K562 (cell line): ENCODE measurements around the gene AP3S1. TPM values are rescaled to one million over a fixed set of nuclear protein-coding genes. Genes with fewer than 3 reads are reported as not detected.

Source experiments
- ATAC-seq: fragments of 200-7000 bp; cut with Tn5 transposase; 3 replicates; pipeline ENCODE4 v1.9.1; 2020; ENCODE audit warnings: moderate library complexity
- BruUV-seq: library from RNA; stranded (reverse); fragments of 400-500 nt; replicated peaks from 2 replicates; lab custom pipeline; 2021; lab: Mats Ljungman, UMichigan
- CTCF ChIA-PET: fragments of 300-600 bp; formaldehyde crosslinking; extraction: SDS; loops from one replicate; lab custom pipeline; 2021; ENCODE audit warnings: low intra/inter-chr PET ratio; lab: Yijun Ruan, JAX
- POLR2A ChIA-PET: fragments of 300-600, 350-650 bp; sonication (Branson Sonifier 250); formaldehyde crosslinking; extraction: SDS; loops from one replicate; lab custom pipeline; 2021; ENCODE audit warnings: antibody characterized with exemption, inconsistent platforms; lab: Yijun Ruan, JAX
- DNase-seq, 4 experiments: peaks; one replicate each; pipeline versions ENCODE4 v3.0.0 to v3.0.0-alpha.2; 2011 to 2018; ENCODE audit warnings: low spot score in 3 of 4, mixed read lengths in 3 of 4; ENCODE audit errors: extremely low read depth in 1 of 4
- FAIRE-seq: peaks from 2 replicates; lab custom pipeline; 2011; peaks lifted over from hg19 to GRCh38; lab: Jason Lieb, UNC
- H2AFZ ChIP-seq: 2 replicates; pipeline ENCODE4 v1.6.0; 2011; ENCODE audit warnings: low read depth, low read length, control low read depth, inconsistent platforms
- H3K27ac ChIP-seq: fragments of 200-600 bp; 3 replicates; pipeline ENCODE4 v1.8.0; 2011; ENCODE audit warnings: low read depth, mild to moderate bottlenecking, control low read depth, inconsistent platforms, low read length, moderate library complexity, mixed read lengths; ENCODE audit errors: extremely low read depth
- H3K27me3 ChIP-seq, 2 experiments: fragments of 300-600 bp in 1 of 2; 2 replicates in 1 of 2; 3 replicates in 1 of 2; pipeline versions ENCODE4 v1.6.0 to v1.8.0; 2011; ENCODE audit warnings: inconsistent platforms in 2 of 2, low read length in 2 of 2, mild to moderate bottlenecking in 1 of 2, mixed read lengths in 1 of 2, moderate library complexity in 1 of 2; ENCODE audit not compliant: control insufficient read depth in 2 of 2, insufficient read depth in 2 of 2
- H3K36me3 ChIP-seq: fragments of 300-600 bp; 3 replicates; pipeline ENCODE4 v1.8.0; 2011; ENCODE audit warnings: mild to moderate bottlenecking, low read length, inconsistent platforms; ENCODE audit not compliant: control insufficient read depth, insufficient read depth
- H3K4me1 ChIP-seq, 2 experiments: fragments of 200-600 bp in 1 of 2; replicated peaks in 1 of 2; 2 replicates in 1 of 2; 3 replicates in 1 of 2; pipeline versions ENCODE4 v1.5.1 to v1.8.0; 2011; ENCODE audit warnings: inconsistent platforms in 2 of 2, low read length in 2 of 2, mild to moderate bottlenecking in 1 of 2, mixed read lengths in 1 of 2, moderate library complexity in 1 of 2; ENCODE audit not compliant: control insufficient read depth in 2 of 2, insufficient read depth in 2 of 2
- H3K4me2 ChIP-seq: 2 replicates; pipeline ENCODE4 v1.6.1; 2011; ENCODE audit warnings: low read length, control low read depth, inconsistent platforms, mixed read lengths; ENCODE audit not compliant: insufficient read depth
- H3K4me3 ChIP-seq: fragments of 200-600 bp; sonication (generic), shearing (Covaris generic); 2 replicates; pipeline ENCODE4 v1.5.1; 2016; ENCODE audit warnings: control low read depth, inconsistent platforms
- H3K79me2 ChIP-seq: fragments of 200-600 bp; 3 replicates; pipeline ENCODE4 v1.8.0; 2011; ENCODE audit warnings: low read length, inconsistent platforms; ENCODE audit not compliant: control insufficient read depth, insufficient read depth
- H3K9ac ChIP-seq, 2 experiments: 2 replicates each; pipeline versions ENCODE4 v1.6.0 to v1.6.1; 2011; ENCODE audit warnings: low read depth in 2 of 2, low read length in 2 of 2, control low read depth in 1 of 2, inconsistent platforms in 1 of 2, mild to moderate bottlenecking in 1 of 2, mixed read lengths in 1 of 2; ENCODE audit not compliant: insufficient read depth in 1 of 2
- H3K9me1 ChIP-seq: one replicate; pipeline ENCODE4 v1.6.0; 2011; ENCODE audit warnings: inconsistent platforms, mild to moderate bottlenecking, low read length, moderate library complexity; ENCODE audit not compliant: control insufficient read depth, insufficient read depth
- H3K9me3 ChIP-seq: replicated peaks from 2 replicates; pipeline ENCODE4 v1.5.1; 2011; ENCODE audit warnings: low read depth, low read length, inconsistent platforms; ENCODE audit not compliant: control insufficient read depth, insufficient read depth
- H4K20me1 ChIP-seq: replicated peaks from 2 replicates; pipeline ENCODE4 v1.6.1; 2011; ENCODE audit warnings: low read length, inconsistent platforms, mixed read lengths; ENCODE audit not compliant: control insufficient read depth, insufficient read depth
- BACH1 ChIP-seq: fragments of 200-800 bp; sonication (Bioruptor generic); IDR thresholded peaks from 2 replicates; pipeline ENCODE4 v1.6.1; 2016; ENCODE audit warnings: missing genetic modification characterization, missing compliant biosample characterization
- BDP1 ChIP-seq: IDR thresholded peaks from 3 replicates; pipeline ENCODE4 v1.6.1; 2011; ENCODE audit not compliant: insufficient read length, insufficient read depth
- DPF2 ChIP-seq: fragments of 450-650 bp; IDR thresholded peaks from 2 replicates; pipeline ENCODE4 v1.6.1; 2016
- JUNB ChIP-seq: fragments of 450-650 bp; formaldehyde crosslinking; conservative IDR thresholded peaks from 2 replicates; pipeline ENCODE4 v1.4.0; 2020; ENCODE audit warnings: mild to moderate bottlenecking
- MAZ ChIP-seq, 2 experiments: fragments of 450-650 bp in 1 of 2; sonication (generic) in 1 of 2; formaldehyde crosslinking; IDR thresholded peaks in 1 of 2; conservative IDR thresholded peaks in 1 of 2; 2 replicates each; pipeline versions ENCODE4 v1.4.0 to v1.5.0; 2020; ENCODE audit warnings: mild to moderate bottlenecking in 1 of 2, missing genetic modification reagents in 1 of 2
- NFIC ChIP-seq: fragments of 450-650 bp; IDR thresholded peaks from 2 replicates; pipeline ENCODE4 v1.6.1; 2017; ENCODE audit warnings: mild to moderate bottlenecking, inconsistent platforms
- PRPF4 ChIP-seq: fragments of 200-400 bp; formaldehyde crosslinking; IDR thresholded peaks from one replicate; pipeline ENCODE4 v1.6.1; 2017; ENCODE audit warnings: low read length, low read depth, mild to moderate bottlenecking; ENCODE audit not compliant: insufficient read depth, poor library complexity, severe bottlenecking
- TGIF2 ChIP-seq: sonication (generic); formaldehyde crosslinking; IDR thresholded peaks from 2 replicates; pipeline ENCODE4 v1.8.1; 2022; ENCODE audit warnings: mild to moderate bottlenecking, missing genetic modification reagents, moderate library complexity
- THAP7 ChIP-seq: fragments of 250-450 bp; sonication (Bioruptor Pico); IDR thresholded peaks from 2 replicates; pipeline ENCODE4 v1.5.0; 2021
- ZNF174 ChIP-seq: fragments of 250-450 bp; sonication (Bioruptor Pico); IDR thresholded peaks from 2 replicates; pipeline ENCODE4 v1.4.0; 2020; ENCODE audit warnings: mild to moderate bottlenecking
- ZNF449 ChIP-seq: fragments of 250-450 bp; sonication (Bioruptor Pico); IDR thresholded peaks from 2 replicates; pipeline ENCODE4 v1.8.0; 2022; ENCODE audit warnings: moderate library complexity, mild to moderate bottlenecking, inconsistent platforms
- ZNF518B ChIP-seq: fragments of 250-450 bp; sonication (Bioruptor Pico); IDR thresholded peaks from 2 replicates; pipeline ENCODE4 v1.5.0; 2021; ENCODE audit warnings: mild to moderate bottlenecking, moderate library complexity
- WGBS: fragments of 100-300 bp; shearing (Covaris generic); methylation state at CpG from one replicate; pipeline ENCODE4 v1.1.6; 2016; ENCODE audit warnings: low coverage, mixed read lengths; ENCODE audit not compliant: insufficient coverage; ENCODE audit errors: missing lambda C conversion rate; 5-methylcytosine and 5-hydroxymethylcytosine counted together
- in situ Hi-C: fragments of 300-500 bp; cut with MboI; formaldehyde crosslinking; loops from 4 replicates; pipeline ENCODE4 v1.15.0; 2018; ENCODE audit warnings: inconsistent platforms, mixed read lengths
- intact Hi-C: fragments of 100-400 bp; cut with micrococcal nuclease; formaldehyde crosslinking; loops from 2 replicates; pipeline ENCODE4 v1.14.2; 2022
- polyA plus RNA-seq, 8 experiments: library from polyadenylated mRNA; depleted of rRNA in 4 of 8; stranded (reverse) in 5 of 8; unstranded in 3 of 8; fragments of >200 nt; fragmentation: Nextera tagmentation in 2 of 8; fragmentation: Illumina TruSeq in 1 of 8; extraction: Ambion mirVana in 2 of 8; extraction: Trizol in 1 of 8; gene quantifications; 2 replicates each; pipeline versions ENCODE4 v1.2.1 to v1.2.3, GENCODE V29; 2011 to 2014; ENCODE audit warnings: inconsistent platforms in 1 of 8, missing spikeins in 1 of 8
- total RNA-seq, 7 experiments: library from RNA; depleted of rRNA in 6 of 7; stranded (reverse); fragments of >200 nt in 6 of 7; fragmentation: Illumina TruSeq in 2 of 7; extraction: Trizol in 2 of 7; gene quantifications; 2 replicates each; pipeline versions ENCODE4 v1.2.1 to v1.2.3, GENCODE V29; 2011 to 2021; ENCODE audit warnings: low replicate concordance in 1 of 7

The AP3S1 gene
- total and polyA plus RNA-seq, 9 of the 15 experiments (the other 6 are each of a cell fraction or from before 2014, with no cell fraction given) = 46.1 to 106 (median 67.3) TPM

- peaks cover 14 to 15% of the 10 kb centered on the region in 2 experiments; a peak in 4 of 5 replicates for H3K4me1 ChIP-seq
- no peak for ATAC-seq
- WGBS = 5% methylated on average over 3 of the region's 3 CpGs
- ChIA-PET POLR2A (interaction anchor here (0.8 to 1.1 kb wide), 3 partner anchors 18 to 218 kb away, joined by 3 read pairs; no protein-coding TSS in a partner anchor), CTCF (no interaction called here)
- intact Hi-C loops (loop anchor here (5.0 to 10.0 kb wide), 3 partner anchors 244 to 538 kb away; partner anchors contain the start of genes COMMD10 and FEM1C), in situ Hi-C loops (no loop called here)
- no peak for TF ChIP-seq ZNF518B (CRISPR knock-in tag)
- TF ChIP-seq DPF2 = no peak
- TF ChIP-seq NFIC = peak; percentile 49
- no peak for TF ChIP-seq ZNF449 (CRISPR knock-in tag)
- no peak for TF ChIP-seq JUNB (CRISPR knock-in tag)
- no peak for TF ChIP-seq TGIF2 (CRISPR knock-in tag)
- TF ChIP-seq BDP1 = no peak
- no peak for TF ChIP-seq ZNF174 (CRISPR knock-in tag)
- TF ChIP-seq THAP7 (CRISPR knock-in tag) = no peak
- no peak for TF ChIP-seq BACH1 (tag)
- TF ChIP-seq MAZ (CRISPR knock-in tag; conservative IDR thresholded peaks at IDR 0.05 in 1 of 2, IDR thresholded peaks at IDR 0.05 in 1 of 2) = 0 out of 4 replicates have a peak, but pooled peaks of 1 of the 2 experiments have one; percentile 19
- TF ChIP-seq PRPF4 = no peak
- H3K79me2 ChIP-seq = peaks cover 89% of the 10 kb centered on the region
- peak overlapping the region; percentile 79 for H3K4me3 ChIP-seq
- H3K9ac ChIP-seq = peak overlapping the region in 1 of 2 experiments; percentile 95; a peak in 2 of 4 replicates
- H3K4me2 ChIP-seq = peak overlapping the region; percentile 97
- peaks cover 19% of the 10 kb centered on the region; the same call in 2 of the 3 replicates for H3K36me3 ChIP-seq
- TSS peak; percentile 41 for BruUV-seq
- no peaks in the 10 kb centered on the region for H3K9me3 ChIP-seq
- no peaks in the 10 kb centered on the region for H3K27me3 ChIP-seq
- peaks cover 5% of the 10 kb centered on the region; the same call in 1 of the 2 replicates for H4K20me1 ChIP-seq
- H3K9me1 ChIP-seq = no peaks in the 10 kb centered on the region
- DNase-seq = no peak
- no peak overlapping the region for H3K27ac ChIP-seq
- H2AFZ ChIP-seq = no peak overlapping the region; the same call in 1 of the 2 replicates
- FAIRE-seq = no peak
Observed at GRCh38 chr5:115842952-115843351, 1.2 kb downstream of the AP3S1 start.
